Astrocyte (in vitro differentiated cells and primary cell): ENCODE results near the gene HIPK2. TPM values are rescaled to one million over a fixed set of nuclear protein-coding genes. Genes with fewer than 3 reads are reported as not detected.

ENCODE experiments used
- DNase-seq: peaks from one replicate; pipeline ENCODE4 v3.0.0-alpha.2; 2010; ENCODE audit warnings: low read depth
- FAIRE-seq: peaks from 2 replicates; lab custom pipeline; 2011; peaks lifted over from hg19 to GRCh38; lab: Jason Lieb, UNC
- H2AFZ ChIP-seq: 2 replicates; pipeline ENCODE4 v1.6.0; 2012; ENCODE audit warnings: low read depth, low read length, inconsistent platforms
- H3K27ac ChIP-seq: 2 replicates; pipeline ENCODE4 v1.5.1; 2011; ENCODE audit warnings: low read depth, low read length, inconsistent platforms
- H3K27me3 ChIP-seq: 2 replicates; pipeline ENCODE4 v1.6.0; 2011; ENCODE audit warnings: low read length, inconsistent platforms; ENCODE audit not compliant: insufficient read depth
- H3K36me3 ChIP-seq: 2 replicates; pipeline ENCODE4 v1.5.1; 2011; ENCODE audit warnings: low read length, inconsistent platforms; ENCODE audit not compliant: insufficient read depth
- H3K4me1 ChIP-seq: 2 replicates; pipeline ENCODE4 v1.5.1; 2011; ENCODE audit warnings: low read length, inconsistent platforms; ENCODE audit not compliant: insufficient read depth
- H3K4me2 ChIP-seq: 2 replicates; pipeline ENCODE4 v1.6.0; 2012; ENCODE audit warnings: low read length, inconsistent platforms
- H3K4me3 ChIP-seq: 2 replicates; pipeline ENCODE4 v1.5.1; 2011; ENCODE audit warnings: low read depth, mild to moderate bottlenecking, low read length, inconsistent platforms; ENCODE audit not compliant: insufficient read depth
- H3K79me2 ChIP-seq: 2 replicates; pipeline ENCODE4 v1.6.0; 2012; ENCODE audit warnings: mild to moderate bottlenecking, low read length, inconsistent platforms; ENCODE audit not compliant: insufficient read depth
- H3K9ac ChIP-seq: 2 replicates; pipeline ENCODE4 v1.6.0; 2012; ENCODE audit warnings: mild to moderate bottlenecking, low read length, inconsistent platforms
- H3K9me3 ChIP-seq: 2 replicates; pipeline ENCODE4 v1.5.1; 2012; ENCODE audit warnings: low read depth, mild to moderate bottlenecking, low read length, inconsistent platforms; ENCODE audit not compliant: insufficient read depth
- H4K20me1 ChIP-seq: 2 replicates; pipeline ENCODE4 v1.6.0; 2012; ENCODE audit warnings: low read length, inconsistent platforms; ENCODE audit not compliant: insufficient read depth
- H3K27ac Mint-ChIP-seq: one replicate; pipeline ENCODE4 v1.8.0; 2021; ENCODE audit warnings: mild to moderate bottlenecking, mixed read lengths; ENCODE audit not compliant: unreplicated experiment
- H3K27me3 Mint-ChIP-seq: one replicate; pipeline ENCODE4 v1.8.0; 2021; ENCODE audit warnings: low read depth, mixed read lengths; ENCODE audit not compliant: unreplicated experiment
- H3K36me3 Mint-ChIP-seq: one replicate; pipeline ENCODE4 v1.8.0; 2021; ENCODE audit warnings: low read depth, mixed read lengths; ENCODE audit not compliant: unreplicated experiment
- H3K4me1 Mint-ChIP-seq: one replicate; pipeline ENCODE4 v1.8.0; 2021; ENCODE audit warnings: low read depth, mixed read lengths; ENCODE audit not compliant: unreplicated experiment
- H3K4me3 Mint-ChIP-seq: one replicate; pipeline ENCODE4 v1.8.0; 2021; ENCODE audit warnings: mild to moderate bottlenecking, moderate library complexity, mixed read lengths; ENCODE audit not compliant: unreplicated experiment
- H3K9me3 Mint-ChIP-seq: one replicate; pipeline ENCODE4 v1.8.0; 2021; ENCODE audit warnings: mild to moderate bottlenecking, mixed read lengths; ENCODE audit not compliant: unreplicated experiment
- CTCF ChIP-seq: IDR thresholded peaks from 2 replicates; pipeline ENCODE4 v1.5.1; 2011; ENCODE audit warnings: low read depth, mild to moderate bottlenecking, inconsistent platforms, low read length, moderate library complexity; ENCODE audit not compliant: insufficient read depth
- EZH2 ChIP-seq: IDR thresholded peaks from 2 replicates; pipeline ENCODE4 v1.6.1; 2012; ENCODE audit warnings: mild to moderate bottlenecking, low read length, inconsistent platforms; ENCODE audit not compliant: insufficient read depth
- total RNA-seq: library from RNA; stranded (reverse); gene quantifications from 2 replicates; pipeline ENCODE4 v1.2.1, GENCODE V29; 2021

HIPK2 gene
- total RNA-seq, 1 donor from 2014 or later = 35.8 TPM

DNA sequence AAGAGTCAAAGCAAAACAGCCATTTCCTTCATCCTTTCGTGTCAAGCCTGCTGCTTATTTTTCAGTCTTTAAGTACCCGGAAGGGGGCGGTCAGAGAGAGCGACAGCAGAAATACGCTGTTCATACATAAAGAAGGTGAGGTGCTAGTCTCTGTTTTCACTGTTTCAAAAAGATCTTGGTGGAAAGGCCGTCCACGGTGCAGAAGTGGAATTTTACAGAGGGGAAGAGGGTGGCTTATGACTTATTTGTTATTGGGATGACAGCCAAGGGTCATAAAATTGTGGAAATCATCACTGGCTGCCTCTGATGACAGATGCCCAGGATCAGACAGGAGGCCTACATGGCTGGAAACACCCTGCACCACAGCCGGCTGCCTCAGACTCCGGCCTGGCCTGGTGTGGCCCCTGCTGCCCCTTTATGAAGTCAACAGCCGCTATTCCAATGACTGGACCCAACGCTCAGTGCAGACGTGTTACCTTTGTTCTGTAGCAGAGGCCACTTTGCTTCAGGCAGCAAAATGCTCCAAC is 57.0 kb downstream of the HIPK2 start:
- H3K27me3 ChIP-seq = no peaks in the 10 kb centered on the region
- Mint-ChIP-seq H3K4me3 (no peak overlapping the region), H3K9me3 (no peaks in the 10 kb centered on the region), H3K36me3 (peaks cover 19% of the 10 kb centered on the region), H3K27me3 (no peaks in the 10 kb centered on the region), H3K4me1 (peaks cover 4% of the 10 kb centered on the region), H3K27ac (no peak overlapping the region)
- TF ChIP-seq CTCF (no peak), EZH2 (no peak)
- no peak overlapping the region for H3K27ac ChIP-seq
- H3K4me1 ChIP-seq = peaks cover 11% of the 10 kb centered on the region
- no peak for FAIRE-seq
- peaks cover 81% of the 10 kb centered on the region for H4K20me1 ChIP-seq
- H3K36me3 ChIP-seq = peaks cover 8% of the 10 kb centered on the region
- H3K79me2 ChIP-seq = peaks cover 91% of the 10 kb centered on the region
- H3K4me2 ChIP-seq = no peak overlapping the region
- H3K9ac ChIP-seq = no peak overlapping the region
- H2AFZ ChIP-seq = no peak overlapping the region
- H3K4me3 ChIP-seq = no peak overlapping the region
- H3K9me3 ChIP-seq = no peaks in the 10 kb centered on the region
- DNase-seq = no peak

GRCh38 chr7:139720186-139720585 is 57.6 kb downstream of the HIPK2 start:
- H3K9me3 ChIP-seq = no peaks in the 10 kb centered on the region
- no peaks in the 10 kb centered on the region for H3K9me3 Mint-ChIP-seq
- no peak overlapping the region for H3K4me3 ChIP-seq
- no peak overlapping the region for H3K9ac ChIP-seq
- peaks cover 81% of the 10 kb centered on the region for H4K20me1 ChIP-seq
- H3K4me2 ChIP-seq = no peak overlapping the region
- H3K4me1 ChIP-seq = peaks cover 6% of the 10 kb centered on the region
- H3K4me1 Mint-ChIP-seq = peaks cover 4% of the 10 kb centered on the region
- no peaks in the 10 kb centered on the region for H3K27me3 ChIP-seq
- TF ChIP-seq CTCF (no peak), EZH2 (no peak)
- no peak overlapping the region for H3K27ac Mint-ChIP-seq
- no peak overlapping the region for H3K4me3 Mint-ChIP-seq
- no peak overlapping the region for H3K27ac ChIP-seq
- no peaks in the 10 kb centered on the region for H3K27me3 Mint-ChIP-seq
- FAIRE-seq (no peak), DNase-seq (no peak)
- peaks cover 22% of the 10 kb centered on the region for H3K36me3 Mint-ChIP-seq
- H3K36me3 ChIP-seq = peaks cover 12% of the 10 kb centered on the region
- no peak overlapping the region for H2AFZ ChIP-seq
- H3K79me2 ChIP-seq = peaks cover 91% of the 10 kb centered on the region

- Histone ChIP-seq H3K27ac (no peak overlapping the region), H4K20me1 (peaks cover 88% of the 10 kb centered on the region), H3K4me2 (no peak overlapping the region), H2AFZ (no peak overlapping the region), H3K36me3 (peaks cover 17% of the 10 kb centered on the region), H3K9ac (no peak overlapping the region), H3K9me3 (no peaks in the 10 kb centered on the region), H3K79me2 (peaks cover 97% of the 10 kb centered on the region), H3K4me1 (peaks cover 11% of the 10 kb centered on the region), H3K4me3 (no peak overlapping the region), H3K27me3 (no peaks in the 10 kb centered on the region)
- Mint-ChIP-seq H3K27ac (no peak overlapping the region), H3K36me3 (peaks cover 27% of the 10 kb centered on the region), H3K27me3 (no peaks in the 10 kb centered on the region), H3K4me3 (no peak overlapping the region), H3K4me1 (peaks cover 3% of the 10 kb centered on the region), H3K9me3 (no peaks in the 10 kb centered on the region)
- FAIRE-seq = no peak
- TF ChIP-seq CTCF (no peak), EZH2 (no peak)
- DNase-seq = no peak
These were observed 58.9 kb downstream of the HIPK2 start for GRCh38 chr7:139718859-139719258.
